NK-92 treated with Interleukin-12 subunit alpha and Interleukin-12 subunit beta, amount 100 ng/mL, for 24 hours (cell line): ENCODE results near the gene AADACL4.
"Not testable (repeated sequence)": the region's sequence is repeated elsewhere in the genome, so short reads cannot be mapped to it uniquely, and the experiment has no call there.

Source experiments
- DNase-seq: peaks from one replicate; lab custom pipeline; 2025; lab: John Stamatoyannopoulos, UW

AADACL4 gene

GRCh38 chr1:12629985-12630760 is 13.7 kb upstream of the AADACL4 start:
- no peak for DNase-seq

GRCh38 chr1:12630946-12631530 is 12.8 kb upstream of the AADACL4 start:
- DNase-seq: no peak

- DNase-seq: no peak
Observed at GRCh38 chr1:12631571-12631970, 12.3 kb upstream of the AADACL4 start.

- no peak for DNase-seq
Observed at GRCh38 chr1:12634156-12634555, 9.7 kb upstream of the AADACL4 start.

GRCh38 chr1:12634696-12635202 is 9.1 kb upstream of the AADACL4 start:
- DNase-seq: no peak

GRCh38 chr1:12636098-12636950 is 7.6 kb upstream of the AADACL4 start:
- no peak for DNase-seq

- no peak for DNase-seq
Observed at GRCh38 chr1:12637693-12638092, 6.2 kb upstream of the AADACL4 start.

- DNase-seq: no peak
Observed at GRCh38 chr1:12640237-12640957, 3.5 kb upstream of the AADACL4 start.

- DNase-seq: no peak
Observed at GRCh38 chr1:12640958-12641272, 3.0 kb upstream of the AADACL4 start.

- DNase-seq: no peak
Observed at GRCh38 chr1:12643079-12643478, 806 bp upstream of the AADACL4 start.

GRCh38 chr1:12644237-12644636 is 352 bp downstream of the AADACL4 start:
- no peak for DNase-seq

GRCh38 chr1:12644829-12645228 is 944 bp downstream of the AADACL4 start:
- DNase-seq: no peak

- DNase-seq: not testable (repeated sequence)
Observed at GRCh38 chr1:12645401-12645800, 1.5 kb downstream of the AADACL4 start.

GRCh38 chr1:12648741-12649140 is 4.9 kb downstream of the AADACL4 start:
- DNase-seq: no peak

- no peak for DNase-seq
Observed at GRCh38 chr1:12649971-12650421, 6.1 kb downstream of the AADACL4 start.

- no peak for DNase-seq
Observed at GRCh38 chr1:12654004-12654567, 10.2 kb downstream of the AADACL4 start.

GRCh38 chr1:12654657-12655056 is 10.8 kb downstream of the AADACL4 start:
- DNase-seq: no peak

GRCh38 chr1:12656575-12656974 is 12.7 kb downstream of the AADACL4 start:
- DNase-seq: no peak

GRCh38 chr1:12657060-12657884 is 13.4 kb downstream of the AADACL4 start:
- no peak for DNase-seq

- DNase-seq: not testable (repeated sequence)
Observed at GRCh38 chr1:12657885-12658512, 14.1 kb downstream of the AADACL4 start.
